ENCODE results near the gene LHX1.

The LHX1 gene

GRCh38 chr17:36937001-36937958, at the start of gene LHX1:
LHX1 (plus strand) TSS chr17:36937475; CDS start chr17:36938198, 723 bp downstream.
- DNase-seq (ENCODE audit: low read depth in 2 of 2) = no peak

- no peak for DNase-seq (ENCODE audit: low read depth in 2 of 2)
Measured at GRCh38 chr17:36888236-36888951, 48.9 kb upstream of the LHX1 start.

GRCh38 chr17:36889770-36890349, 47.4 kb upstream of the LHX1 start:
- no peak for DNase-seq (ENCODE audit: low read depth in 2 of 2)

- DNase-seq (ENCODE audit: low read depth in 2 of 2) = no peak
Measured at GRCh38 chr17:36890398-36891168, 46.7 kb upstream of the LHX1 start.

GRCh38 chr17:36892112-36892838, 45.0 kb upstream of the LHX1 start:
- DNase-seq (ENCODE audit: low read depth in 2 of 2) = no peak

- DNase-seq (ENCODE audit: low read depth in 2 of 2) = no peak
Measured at GRCh38 chr17:36894177-36894576, 43.1 kb upstream of the LHX1 start.

GRCh38 chr17:36894925-36895324, 42.4 kb upstream of the LHX1 start:
- no peak for DNase-seq (ENCODE audit: low read depth in 2 of 2)

- no peak for DNase-seq (ENCODE audit: low read depth in 2 of 2)
Measured at GRCh38 chr17:36899250-36900159, 37.8 kb upstream of the LHX1 start.

GRCh38 chr17:36900160-36900512, 37.1 kb upstream of the LHX1 start:
- DNase-seq (ENCODE audit: low read depth in 2 of 2) = no peak

- peak in 1 of 2 experiments; percentile 10 for DNase-seq (ENCODE audit: low read depth in 2 of 2)
Measured at GRCh38 chr17:36901506-36901905, 35.8 kb upstream of the LHX1 start.

- no peak for DNase-seq (ENCODE audit: low read depth in 2 of 2)
Measured at GRCh38 chr17:36907407-36907806, 29.9 kb upstream of the LHX1 start.

GRCh38 chr17:36910513-36910912, 26.8 kb upstream of the LHX1 start:
- DNase-seq (ENCODE audit: low read depth in 2 of 2) = no peak

- no peak for DNase-seq (ENCODE audit: low read depth in 2 of 2)
Measured at GRCh38 chr17:36911001-36911400, 26.3 kb upstream of the LHX1 start.

GRCh38 chr17:36913132-36913531, 24.1 kb upstream of the LHX1 start:
- DNase-seq (ENCODE audit: low read depth in 2 of 2) = no peak

GRCh38 chr17:36918211-36918691, 19.0 kb upstream of the LHX1 start:
- DNase-seq (ENCODE audit: low read depth in 2 of 2) = no peak

- DNase-seq (ENCODE audit: low read depth in 2 of 2) = no peak
Measured at GRCh38 chr17:36919407-36919968, 17.8 kb upstream of the LHX1 start.

- DNase-seq (ENCODE audit: low read depth in 2 of 2) = no peak
Measured at GRCh38 chr17:36920032-36921005, 17.0 kb upstream of the LHX1 start.

All from fibroblast of skin of left biceps (primary cell).